Fibroblast of lung (primary cell): ENCODE data around the gene IARS2. TPM values are rescaled to one million over a fixed set of nuclear protein-coding genes. Genes with fewer than 3 reads are reported as not detected.

ENCODE experiments used
- DNase-seq, 2 donors: peaks; one replicate each; pipeline versions ENCODE4 v3.0.0 to v3.0.0-alpha.2; 2010; ENCODE audit warnings: low read depth in 2 of 2
- H2AFZ ChIP-seq: 2 replicates; pipeline ENCODE4 v1.5.1; 2012; ENCODE audit warnings: low read length, control low read depth, inconsistent platforms
- H3K27ac ChIP-seq: 2 replicates; pipeline ENCODE4 v1.5.1; 2011; ENCODE audit warnings: low read length, control low read depth; ENCODE audit not compliant: insufficient read depth
- H3K27me3 ChIP-seq: 2 replicates; pipeline ENCODE4 v1.5.1; 2011; ENCODE audit warnings: mild to moderate bottlenecking, low read length; ENCODE audit not compliant: control insufficient read depth, insufficient read depth
- H3K36me3 ChIP-seq: 2 replicates; pipeline ENCODE4 v1.5.1; 2011; ENCODE audit warnings: low read length; ENCODE audit not compliant: control insufficient read depth, insufficient read depth
- H3K4me1 ChIP-seq: 2 replicates; pipeline ENCODE4 v1.5.1; 2011; ENCODE audit warnings: low read length; ENCODE audit not compliant: control insufficient read depth, insufficient read depth; ENCODE audit errors: extremely low read depth
- H3K4me2 ChIP-seq: 2 replicates; pipeline ENCODE4 v1.5.1; 2011; ENCODE audit warnings: low read length, control low read depth; ENCODE audit not compliant: insufficient read depth; ENCODE audit errors: extremely low read depth
- H3K4me3 ChIP-seq, 4 experiments: fragments of 200-600 bp in 1 of 4; sonication (generic) in 1 of 4; replicated peaks in 1 of 4; 2 replicates each; pipeline ENCODE4 v1.5.1; 2011 to 2016; ENCODE audit warnings: low read length in 4 of 4, low read depth in 3 of 4, mild to moderate bottlenecking in 3 of 4, control low read depth in 2 of 4, inconsistent platforms in 1 of 4, mixed read lengths in 1 of 4; ENCODE audit not compliant: insufficient read depth in 1 of 4; ENCODE audit errors: control extremely low read depth in 1 of 4
- H3K79me2 ChIP-seq: 2 replicates; pipeline ENCODE4 v1.5.1; 2012; ENCODE audit warnings: mild to moderate bottlenecking, low read length, inconsistent platforms; ENCODE audit not compliant: control insufficient read depth, insufficient read depth
- H3K9ac ChIP-seq: 2 replicates; pipeline ENCODE4 v1.5.1; 2011; ENCODE audit warnings: mild to moderate bottlenecking, low read length, control low read depth; ENCODE audit not compliant: insufficient read depth
- H3K9me3 ChIP-seq: 2 replicates; pipeline ENCODE4 v1.5.1; 2012; ENCODE audit warnings: low read depth, low read length; ENCODE audit not compliant: control insufficient read depth, insufficient read depth
- H4K20me1 ChIP-seq: 2 replicates; pipeline ENCODE4 v1.5.1; 2011; ENCODE audit warnings: low read length; ENCODE audit not compliant: control insufficient read depth, insufficient read depth; ENCODE audit errors: extremely low read depth
- CTCF ChIP-seq, 2 donors: IDR thresholded peaks in 1 of 2; conservative IDR thresholded peaks in 1 of 2; 1 replicate in 1 of 2; 2 replicates in 1 of 2; pipeline ENCODE4 v1.5.1; 2011 to 2012; ENCODE audit warnings: low read length in 2 of 2, control low read depth in 1 of 2, inconsistent platforms in 1 of 2, low read depth in 1 of 2, mild to moderate bottlenecking in 1 of 2
- EZH2 ChIP-seq: IDR thresholded peaks from 2 replicates; pipeline ENCODE4 v1.5.1; 2012; ENCODE audit warnings: low read length, control low read depth, mild to moderate bottlenecking; ENCODE audit errors: missing control alignments
- polyA plus RNA-seq, 2 donors: library from polyadenylated mRNA; depleted of rRNA in 1 of 2; stranded (reverse) in 1 of 2; unstranded in 1 of 2; fragments of >200 nt; gene quantifications; 2 replicates each; pipeline ENCODE4 v1.2.1, GENCODE V29; 2011 to 2012; ENCODE audit warnings: missing spikeins in 1 of 2
- total RNA-seq: library from RNA; depleted of rRNA; stranded (reverse); fragments of >200 nt; gene quantifications from 2 replicates; pipeline ENCODE4 v1.2.1, GENCODE V29; 2014

Gene IARS2
- total and polyA plus RNA-seq, 2 donors (not counting 1 experiment from before 2014, with no cell fraction given) = 34.1 to 99.1 TPM

GRCh38 chr1:220129479-220130210 lies 35.7 kb downstream of the IARS2 start:
- Histone ChIP-seq H3K79me2 (no peaks in the 10 kb centered on the region), H3K36me3 (no peaks in the 10 kb centered on the region), H3K4me2 (no peak overlapping the region), H2AFZ (no peak overlapping the region), H3K4me3 (no peak overlapping the region), H3K4me1 (no peaks in the 10 kb centered on the region), H3K9me3 (no peaks in the 10 kb centered on the region), H3K9ac (no peak overlapping the region), H3K27ac (no peak overlapping the region), H3K27me3 (no peaks in the 10 kb centered on the region), H4K20me1 (no peaks in the 10 kb centered on the region)
- TF ChIP-seq EZH2 (no peak), CTCF (conservative IDR thresholded peaks at IDR 0.05 in 1 of 2, IDR thresholded peaks at IDR 0.05 in 1 of 2; ENCODE audit: low read depth in 1 of 2, low read length in 2 of 2) (no peak)
- DNase-seq = no peak

- H3K36me3 ChIP-seq = no peaks in the 10 kb centered on the region
- H3K4me3 ChIP-seq = no peak overlapping the region
- no peak overlapping the region for H3K4me2 ChIP-seq
- no peaks in the 10 kb centered on the region for H4K20me1 ChIP-seq
- no peaks in the 10 kb centered on the region for H3K4me1 ChIP-seq
- no peak for DNase-seq
- no peak for TF ChIP-seq EZH2
- TF ChIP-seq CTCF (conservative IDR thresholded peaks at IDR 0.05 in 1 of 2, IDR thresholded peaks at IDR 0.05 in 1 of 2; ENCODE audit: low read depth in 1 of 2, low read length in 2 of 2) = no peak
- no peaks in the 10 kb centered on the region for H3K79me2 ChIP-seq
- H3K27ac ChIP-seq = no peak overlapping the region
- H2AFZ ChIP-seq = no peak overlapping the region
- H3K9me3 ChIP-seq = no peaks in the 10 kb centered on the region
- H3K27me3 ChIP-seq = no peaks in the 10 kb centered on the region
- H3K9ac ChIP-seq = no peak overlapping the region
Measured at GRCh38 chr1:220135755-220136154, 41.8 kb downstream of the IARS2 start.

- DNase-seq = peak in 1 of 2 donors; percentile 8
- H3K36me3 ChIP-seq = no peaks in the 10 kb centered on the region
- no peaks in the 10 kb centered on the region for H3K4me1 ChIP-seq
- no peak for TF ChIP-seq EZH2
- TF ChIP-seq CTCF (conservative IDR thresholded peaks at IDR 0.05 in 1 of 2, IDR thresholded peaks at IDR 0.05 in 1 of 2; ENCODE audit: low read depth in 1 of 2, low read length in 2 of 2) = no peak
- no peak overlapping the region for H3K27ac ChIP-seq
- no peaks in the 10 kb centered on the region for H3K27me3 ChIP-seq
- H3K79me2 ChIP-seq = no peaks in the 10 kb centered on the region
- H3K9me3 ChIP-seq = no peaks in the 10 kb centered on the region
- H3K4me3 ChIP-seq = no peak overlapping the region
- no peak overlapping the region for H3K4me2 ChIP-seq
- H4K20me1 ChIP-seq = no peaks in the 10 kb centered on the region
- H3K9ac ChIP-seq = no peak overlapping the region
- no peak overlapping the region for H2AFZ ChIP-seq
Measured at GRCh38 chr1:220137019-220137786, 43.3 kb downstream of the IARS2 start.
